ENCODE results near the gene MPHOSPH9. TPM values are rescaled to one million over a fixed set of nuclear protein-coding genes. Genes with fewer than 3 reads are reported as not detected.

The MPHOSPH9 gene
- 12.4 and 18.9 TPM in 2 replicates for polyA plus RNA-seq

GRCh38 chr12:123232807-123233504 is at the start of gene MPHOSPH9, which contains the start of gene MTRFR:
MPHOSPH9 (minus strand) TSS chr12:123233141; CDS start chr12:123230364, 2,777 bp downstream.
MTRFR (plus strand) TSS chr12:123233436; CDS start chr12:123253675, 20,239 bp downstream.

GRCh38 chr12:123150744-123151456 is 82.0 kb downstream of the MPHOSPH9 start, which contains the start of gene PITPNM2:
PITPNM2 (minus strand) TSS chr12:123151090; CDS start chr12:123034590, 116,500 bp downstream.

Other genes with a start within 250 kb of the MPHOSPH9 start
- gene PITPNM2, start 82.1 kb downstream of the MPHOSPH9 start, polyA plus RNA-seq: 0.23 and 0.39 TPM in 2 replicates
- 18.0 and 24.9 TPM in 2 replicates for gene MTRFR, start 295 bp upstream of the MPHOSPH9 start, polyA plus RNA-seq
- 60.0 and 90.9 TPM in 2 replicates for gene CDK2AP1, start 38.7 kb upstream of the MPHOSPH9 start, polyA plus RNA-seq
- gene SBNO1, start 131.7 kb upstream of the MPHOSPH9 start, polyA plus RNA-seq: 13.4 and 20.8 TPM in 2 replicates
- gene KMT5A, start 151.0 kb upstream of the MPHOSPH9 start, polyA plus RNA-seq: 3.1 and 5.3 TPM in 2 replicates
- 0.15 and 0.90 TPM in 2 replicates for gene RILPL2, start 203.5 kb upstream of the MPHOSPH9 start, polyA plus RNA-seq
- gene SNRNP35, start 225.0 kb upstream of the MPHOSPH9 start, polyA plus RNA-seq: 48.6 and 58.7 TPM in 2 replicates

Data from Purkinje cell (primary cell).